CD4-positive, alpha-beta T cell treated with Interleukin-21 for 1 hour (primary cell): ENCODE data around the gene CDCA7.
"Not testable (repeated sequence)": the region's sequence is repeated elsewhere in the genome, so short reads cannot be mapped to it uniquely, and the experiment has no call there.

Experiments used
- DNase-seq: peaks from one replicate; pipeline ENCODE4 v3.0.0-alpha.2; 2020

CDCA7 gene

GRCh38 chr2:173354582-173355131, at the start of gene CDCA7:
Gene CDCA7, plus strand, starts transcription at chr2:173354872. Its CDS starts 92 bp downstream, at chr2:173354964.
- DNase-seq: peak; percentile 48

DNA sequence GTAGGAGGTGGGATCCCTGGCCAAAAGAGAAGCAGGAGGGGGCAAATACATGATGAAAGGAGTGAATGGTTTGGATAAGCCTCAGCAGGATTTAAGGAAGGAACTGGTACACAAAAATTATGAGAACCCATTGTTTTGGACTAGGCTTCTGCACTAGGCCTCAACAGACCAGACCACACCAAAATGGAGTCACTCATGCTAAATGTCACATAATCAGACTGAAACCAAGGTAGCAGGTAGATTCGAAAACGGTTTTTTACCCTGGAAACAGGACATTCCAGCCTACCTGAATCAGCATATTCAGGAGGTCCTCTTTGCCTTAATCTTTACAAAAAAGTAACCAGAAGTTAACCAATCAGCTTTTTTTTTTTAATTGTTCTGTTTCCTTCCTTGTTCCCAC, 49.4 kb upstream of the CDCA7 start:
- no peak for DNase-seq

DNA sequence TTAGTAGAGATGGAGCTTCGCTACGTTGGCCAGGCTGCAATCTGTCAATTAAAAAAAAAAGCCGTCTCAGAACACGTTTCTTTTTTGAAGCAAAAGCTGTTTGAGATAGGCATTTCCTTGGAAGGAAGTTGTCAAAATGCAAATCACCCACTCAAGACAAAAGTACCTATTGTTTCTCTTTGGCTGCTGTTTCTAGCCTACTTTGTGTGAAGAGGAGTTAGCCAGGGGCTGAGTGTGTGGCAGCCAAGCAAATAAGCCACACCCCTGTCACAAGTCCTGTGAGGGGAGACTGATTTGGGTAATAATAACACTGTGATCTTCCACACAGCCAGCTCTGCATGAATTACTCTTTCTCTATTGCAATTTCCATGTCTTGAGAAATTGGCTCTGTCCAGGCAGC, 47.4 kb upstream of the CDCA7 start:
- no peak for DNase-seq

- not testable (repeated sequence) for DNase-seq
Observed at GRCh38 chr2:173309370-173309769, 45.3 kb upstream of the CDCA7 start.

- no peak for DNase-seq
Observed at GRCh38 chr2:173311844-173312606, 42.6 kb upstream of the CDCA7 start.

DNA sequence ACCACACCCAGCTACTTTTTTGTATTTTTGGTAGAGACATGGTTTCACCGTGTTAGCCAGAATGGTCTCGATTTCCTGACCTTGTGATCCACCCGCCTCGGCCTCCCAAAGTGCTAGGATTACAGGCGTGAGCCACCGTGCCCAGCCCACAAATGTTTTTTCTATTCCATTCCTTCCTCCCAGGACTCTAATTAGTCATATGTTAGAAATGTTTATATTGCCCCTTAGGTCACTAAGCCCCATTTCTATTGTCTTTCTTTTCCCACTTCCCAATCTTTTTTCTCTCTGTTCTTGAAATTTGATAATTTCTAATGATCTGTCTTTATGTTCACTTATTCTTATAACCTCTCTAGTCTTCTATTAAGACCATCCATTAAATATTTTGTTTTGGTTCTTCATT, 31.3 kb upstream of the CDCA7 start:
- no peak for DNase-seq

GRCh38 chr2:173326806-173327205, 27.9 kb upstream of the CDCA7 start:
- no peak for DNase-seq

DNA sequence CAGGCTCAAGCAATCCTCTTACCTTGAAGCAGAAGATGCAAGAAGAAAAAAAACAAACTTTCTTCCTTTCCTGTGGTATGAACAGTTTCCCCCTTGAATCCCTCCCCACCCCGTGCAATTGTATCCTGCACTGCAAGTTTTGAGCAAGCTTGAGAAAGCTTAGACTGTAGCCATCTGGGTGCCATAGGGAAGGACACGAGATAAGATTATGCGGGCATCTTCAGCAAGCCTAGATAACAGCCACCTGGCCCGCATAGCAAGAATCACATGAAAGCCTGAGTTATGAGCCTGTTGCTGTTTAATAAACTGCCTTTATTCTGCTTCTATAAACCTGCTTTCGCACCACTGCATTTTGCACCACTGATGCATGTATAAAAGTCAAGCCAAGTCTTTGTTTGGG, 27.3 kb upstream of the CDCA7 start:
- no peak for DNase-seq

DNA sequence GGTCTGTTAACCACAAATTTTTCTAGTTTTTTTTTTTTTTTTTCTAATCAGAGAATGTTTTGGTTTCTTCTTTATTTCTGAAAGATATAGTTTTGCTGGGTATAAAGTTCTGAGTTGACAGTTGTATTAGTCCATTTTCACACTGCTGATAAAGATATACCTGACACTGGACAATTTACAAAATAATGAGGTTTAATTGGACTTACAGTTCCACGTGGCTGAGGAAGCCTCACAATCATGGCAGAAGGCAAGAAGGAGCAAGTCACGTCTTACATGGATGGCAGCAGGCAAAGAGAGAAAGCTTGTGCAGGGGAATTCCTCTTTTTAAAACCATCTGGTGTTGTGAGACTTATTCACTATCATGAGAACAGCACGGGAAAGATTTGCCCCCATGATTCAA, 21.7 kb upstream of the CDCA7 start:
- DNase-seq: not testable (repeated sequence)

- DNase-seq: no peak
Observed at GRCh38 chr2:173339807-173340206, 14.9 kb upstream of the CDCA7 start.

DNA sequence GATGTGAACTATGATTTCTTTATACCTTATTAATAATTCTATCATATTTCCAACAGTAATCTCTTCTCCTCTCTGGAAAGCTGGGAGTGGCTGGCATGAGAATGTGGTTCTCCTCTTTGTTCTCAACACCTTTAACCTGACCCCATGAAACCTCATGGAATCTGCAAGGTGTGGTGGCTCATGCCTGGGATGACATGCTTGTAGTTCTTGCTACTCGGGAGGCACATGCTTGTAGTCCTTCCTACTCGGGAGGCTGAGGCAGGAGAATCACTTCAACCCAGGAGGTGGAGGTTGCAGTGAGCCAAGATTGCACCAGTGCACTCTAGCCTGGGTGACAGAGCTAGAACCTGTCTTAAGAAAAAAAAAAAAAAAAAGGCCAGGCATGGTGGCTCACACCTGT, 10.8 kb upstream of the CDCA7 start:
- DNase-seq: no peak

- DNase-seq: no peak
Observed at GRCh38 chr2:173346035-173346434, 8.6 kb upstream of the CDCA7 start.

DNA sequence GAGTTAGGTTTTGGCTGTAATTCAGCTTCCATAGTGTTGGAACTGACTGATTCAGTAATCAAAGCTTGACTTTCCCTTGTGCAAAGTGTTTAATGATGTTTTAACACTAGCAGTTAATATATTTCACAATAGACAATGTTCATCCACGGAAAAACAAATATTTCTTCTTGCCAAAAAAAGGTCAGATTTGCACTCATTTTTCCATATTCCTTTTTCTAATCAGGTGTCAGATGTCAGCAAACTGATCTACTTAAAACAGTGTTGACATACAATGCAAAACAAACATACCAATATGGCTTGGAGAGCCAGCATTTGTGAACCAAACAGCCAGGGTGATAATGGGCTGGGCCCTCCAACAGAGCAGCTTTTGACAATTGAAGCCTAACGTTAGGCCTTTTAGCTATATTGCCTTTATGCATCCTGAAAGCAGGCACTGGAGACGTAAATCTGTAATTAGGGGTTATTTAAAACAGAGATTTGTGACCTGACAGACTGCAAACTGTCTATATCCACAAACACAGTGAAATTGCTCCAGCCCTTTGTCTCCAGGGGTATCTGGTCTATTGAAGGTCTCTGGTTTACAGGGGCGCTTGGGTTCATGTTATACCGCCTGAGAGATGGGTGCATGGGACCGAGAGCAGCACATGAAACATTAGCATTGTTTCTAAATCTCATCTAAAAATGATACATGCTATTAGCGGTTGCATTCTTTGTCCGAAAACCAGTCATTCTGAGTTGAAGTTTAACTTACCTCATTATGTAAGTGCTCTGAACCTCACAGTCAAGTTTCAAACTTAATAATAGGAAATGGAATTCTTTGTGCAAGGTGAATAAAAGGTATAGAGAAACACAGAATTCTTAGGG, 7.1 kb upstream of the CDCA7 start:
- DNase-seq: no peak

- DNase-seq: no peak
Observed at GRCh38 chr2:173349287-173349686, 5.4 kb upstream of the CDCA7 start.

- DNase-seq: no peak
Observed at GRCh38 chr2:173350383-173350782, 4.3 kb upstream of the CDCA7 start.

- no peak for DNase-seq
Observed at GRCh38 chr2:173351879-173352278, 2.8 kb upstream of the CDCA7 start.

- DNase-seq: no peak
Observed at GRCh38 chr2:173353556-173353955, 1.1 kb upstream of the CDCA7 start.

- DNase-seq: no peak
Observed at GRCh38 chr2:173354073-173354581, 545 bp upstream of the CDCA7 start.

GRCh38 chr2:173355132-173355865, 627 bp downstream of the CDCA7 start:
- DNase-seq: no peak

GRCh38 chr2:173355866-173356508, 1.3 kb downstream of the CDCA7 start:
- DNase-seq: no peak

DNA sequence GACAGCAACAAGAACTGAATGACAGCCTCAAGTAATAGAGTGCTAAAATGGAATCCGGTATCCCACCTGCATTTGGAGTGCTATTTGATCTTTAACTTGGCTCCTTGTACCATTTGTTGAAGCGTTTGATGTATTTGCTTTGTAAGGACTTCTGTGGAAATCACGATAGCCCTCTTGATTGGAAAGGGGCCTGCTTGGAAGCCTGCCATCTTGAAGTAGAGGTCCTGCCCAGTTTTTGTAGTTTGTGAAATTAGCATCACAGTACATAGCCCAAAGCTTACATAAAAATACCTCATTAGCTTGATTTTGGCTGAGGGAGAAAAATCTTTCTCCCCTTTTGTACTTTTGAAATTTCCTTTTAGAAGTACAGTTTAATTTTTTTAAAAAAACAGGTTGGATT, 2.7 kb downstream of the CDCA7 start:
- DNase-seq: no peak

DNA sequence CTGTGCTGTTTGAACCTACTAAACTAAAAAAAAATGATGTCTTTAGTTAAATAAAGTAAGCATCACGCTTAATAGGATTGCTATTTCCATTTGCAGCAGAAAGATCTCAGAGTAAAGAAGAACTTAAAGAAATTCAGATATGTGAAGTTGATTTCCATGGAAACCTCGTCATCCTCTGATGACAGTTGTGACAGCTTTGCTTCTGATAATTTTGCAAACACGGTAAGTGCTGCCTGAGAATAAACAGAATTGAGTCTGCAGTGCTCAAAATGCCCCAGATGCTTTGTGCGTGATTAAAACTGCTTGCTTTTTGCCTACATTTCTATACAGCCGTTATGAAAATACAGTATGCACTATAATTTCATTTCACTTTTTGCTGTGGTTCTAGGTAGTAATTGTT, 3.9 kb downstream of the CDCA7 start:
- no peak for DNase-seq
